GM12875 (cell line): Measurements from ENCODE around the gene GPHN.

ENCODE experiments used
- H3K4me3 ChIP-seq: one replicate; pipeline ENCODE4 v1.5.1; 2011; ENCODE audit warnings: low read depth, low read length, control low read depth
- CTCF ChIP-seq: IDR thresholded peaks from 2 replicates; pipeline ENCODE4 v1.5.1; 2011; ENCODE audit warnings: low read depth, mild to moderate bottlenecking, control low read depth, inconsistent platforms, low read length, moderate library complexity, borderline replicate concordance; ENCODE audit not compliant: insufficient read depth

Gene GPHN

GRCh38 chr14:66979101-66979974, 471.4 kb downstream of the GPHN start:
- no peak overlapping the region for H3K4me3 ChIP-seq
- no peak for TF ChIP-seq CTCF

- H3K4me3 ChIP-seq, result no peak overlapping the region
- no peak for TF ChIP-seq CTCF
Observed at GRCh38 chr14:66982247-66982646, 474.3 kb downstream of the GPHN start.

GRCh38 chr14:66992776-66993175, 484.8 kb downstream of the GPHN start:
- H3K4me3 ChIP-seq, result no peak overlapping the region
- no peak for TF ChIP-seq CTCF

GRCh38 chr14:66993512-66993911, 485.6 kb downstream of the GPHN start:
- no peak for TF ChIP-seq CTCF
- no peak overlapping the region for H3K4me3 ChIP-seq

GRCh38 chr14:66998013-66998412, 490.1 kb downstream of the GPHN start:
- H3K4me3 ChIP-seq, result no peak overlapping the region
- no peak for TF ChIP-seq CTCF

- TF ChIP-seq CTCF, result no peak
- H3K4me3 ChIP-seq, result no peak overlapping the region
Observed at GRCh38 chr14:66999978-67000377, 492.0 kb downstream of the GPHN start.
